Subcutaneous adipose tissue (tissue), 4 donors: ENCODE results near the gene LONP2. TPM values are rescaled to one million over a fixed set of nuclear protein-coding genes. Genes with fewer than 3 reads are reported as not detected.

ENCODE experiments used
- total RNA-seq, 4 donors: library from RNA; depleted of rRNA; stranded (reverse); fragments of >200 nt; gene quantifications; one replicate each; pipeline ENCODE4 v1.1.0, GENCODE V29; 2016
- TF ChIP-seq, protein P1 (sequence below): fragments of 450-650 bp; IDR thresholded peaks from one replicate; pipeline ENCODE4 v1.5.1; 2016; ENCODE audit warnings: low read depth, mild to moderate bottlenecking, control low read depth, antibody characterized with exemption, moderate library complexity

Gene LONP2
- total RNA-seq, 4 donors from 2014 or later: 48.8 to 69.1 (median 55.1) TPM

DNA sequence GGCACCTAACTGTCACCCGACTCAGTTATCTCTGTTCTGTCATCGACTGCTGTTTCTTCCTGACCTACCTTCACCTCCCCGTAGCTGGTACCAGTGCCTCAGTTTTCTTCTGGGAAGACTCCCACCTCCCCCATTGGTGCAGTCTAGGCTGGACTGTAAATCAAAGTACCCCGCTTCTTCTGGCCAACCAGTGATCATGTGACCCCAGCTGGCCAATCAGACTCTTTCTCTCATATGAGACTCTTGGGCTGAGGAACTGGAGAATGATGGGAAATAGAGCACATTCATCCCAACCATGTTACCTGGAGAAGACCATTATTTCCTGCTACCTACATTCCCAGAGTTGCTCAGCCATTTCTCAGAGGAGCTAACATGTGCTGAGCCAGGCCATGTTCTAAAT lies 20.6 kb upstream of the LONP2 start:
- TF ChIP-seq, protein P1, sequence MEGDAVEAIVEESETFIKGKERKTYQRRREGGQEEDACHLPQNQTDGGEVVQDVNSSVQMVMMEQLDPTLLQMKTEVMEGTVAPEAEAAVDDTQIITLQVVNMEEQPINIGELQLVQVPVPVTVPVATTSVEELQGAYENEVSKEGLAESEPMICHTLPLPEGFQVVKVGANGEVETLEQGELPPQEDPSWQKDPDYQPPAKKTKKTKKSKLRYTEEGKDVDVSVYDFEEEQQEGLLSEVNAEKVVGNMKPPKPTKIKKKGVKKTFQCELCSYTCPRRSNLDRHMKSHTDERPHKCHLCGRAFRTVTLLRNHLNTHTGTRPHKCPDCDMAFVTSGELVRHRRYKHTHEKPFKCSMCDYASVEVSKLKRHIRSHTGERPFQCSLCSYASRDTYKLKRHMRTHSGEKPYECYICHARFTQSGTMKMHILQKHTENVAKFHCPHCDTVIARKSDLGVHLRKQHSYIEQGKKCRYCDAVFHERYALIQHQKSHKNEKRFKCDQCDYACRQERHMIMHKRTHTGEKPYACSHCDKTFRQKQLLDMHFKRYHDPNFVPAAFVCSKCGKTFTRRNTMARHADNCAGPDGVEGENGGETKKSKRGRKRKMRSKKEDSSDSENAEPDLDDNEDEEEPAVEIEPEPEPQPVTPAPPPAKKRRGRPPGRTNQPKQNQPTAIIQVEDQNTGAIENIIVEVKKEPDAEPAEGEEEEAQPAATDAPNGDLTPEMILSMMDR: no peak

DNA sequence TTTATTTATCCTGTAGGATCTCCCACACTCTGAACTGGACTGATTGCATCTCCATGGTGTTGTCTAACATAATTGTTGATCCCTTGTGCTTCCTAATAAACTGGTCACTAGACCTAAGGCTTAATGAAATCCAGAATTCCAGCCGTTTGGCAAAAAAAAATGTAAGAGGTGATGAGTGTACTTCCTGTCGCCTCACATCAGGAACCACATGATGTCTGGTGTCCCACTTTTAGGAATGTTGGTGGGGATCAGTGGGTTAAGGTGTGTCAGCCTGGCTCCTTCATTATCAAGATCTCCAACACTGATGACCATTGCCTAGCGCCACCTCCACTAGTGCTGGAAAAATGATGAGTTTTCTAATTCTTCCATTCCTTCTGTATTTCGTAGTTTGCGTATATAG lies 18.6 kb upstream of the LONP2 start:
- TF ChIP-seq, protein P1: no peak

DNA sequence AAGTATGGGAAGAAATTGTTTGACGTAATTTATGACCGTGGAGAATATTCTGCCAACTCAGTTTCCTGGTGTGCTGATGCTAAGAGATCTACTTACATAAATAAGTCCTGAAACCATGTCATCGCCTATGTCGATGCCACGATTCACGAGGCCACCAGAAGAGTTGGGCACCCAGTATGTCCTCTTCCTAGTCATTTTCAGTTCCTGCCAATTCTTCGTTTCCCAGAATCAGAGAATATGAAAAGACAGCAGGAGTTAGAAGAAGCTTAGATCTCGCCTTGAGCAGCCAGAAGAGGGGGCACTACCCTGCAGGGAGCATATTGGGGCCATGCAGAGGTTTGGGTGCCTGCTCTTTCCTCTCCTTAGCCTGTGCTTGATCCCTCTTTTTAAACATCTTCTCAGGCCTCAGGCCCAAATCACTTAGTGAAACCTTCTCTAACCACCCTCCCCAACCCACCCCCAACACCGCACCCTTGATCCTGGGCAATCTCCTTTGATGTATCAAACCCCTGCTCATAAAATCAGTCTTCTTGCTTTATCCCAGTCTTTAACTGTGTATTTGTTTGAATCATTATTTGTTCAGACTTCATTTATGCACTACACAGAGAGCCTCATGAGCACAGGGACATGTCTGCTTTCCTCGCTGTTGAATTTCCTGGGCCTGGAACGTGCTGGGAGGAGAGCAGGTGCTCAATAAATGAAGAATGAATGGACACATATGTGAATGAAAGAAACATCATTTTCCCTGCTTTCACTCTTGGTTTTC lies 12.2 kb upstream of the LONP2 start:
- TF ChIP-seq, protein P1: no peak

DNA sequence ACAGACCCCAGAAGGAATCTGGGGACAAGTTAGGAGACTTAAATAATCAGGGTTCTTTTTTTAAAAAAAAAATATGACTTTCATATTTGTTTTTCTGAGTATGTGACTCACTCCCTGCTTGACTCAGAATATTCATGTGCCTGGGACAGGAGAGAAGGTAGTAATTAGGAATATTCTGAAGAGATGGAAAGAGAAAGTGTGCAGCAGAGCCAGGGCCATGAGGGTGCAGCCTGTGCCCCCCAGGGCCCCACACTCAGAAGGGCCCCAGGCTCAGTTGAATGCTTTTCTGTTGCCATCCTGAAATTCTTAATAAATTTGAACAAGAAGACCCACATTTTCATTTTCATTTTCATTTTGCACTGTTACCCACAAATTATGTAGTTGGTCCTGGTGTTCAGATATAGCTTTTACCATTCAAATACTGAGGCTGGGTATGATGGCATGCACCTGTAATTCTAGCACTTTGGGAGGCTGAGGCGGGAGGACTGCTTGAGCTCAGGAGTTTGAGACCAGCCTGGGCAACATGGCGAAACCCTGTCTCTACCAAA lies 11.5 kb upstream of the LONP2 start:
- TF ChIP-seq, protein P1: no peak

DNA sequence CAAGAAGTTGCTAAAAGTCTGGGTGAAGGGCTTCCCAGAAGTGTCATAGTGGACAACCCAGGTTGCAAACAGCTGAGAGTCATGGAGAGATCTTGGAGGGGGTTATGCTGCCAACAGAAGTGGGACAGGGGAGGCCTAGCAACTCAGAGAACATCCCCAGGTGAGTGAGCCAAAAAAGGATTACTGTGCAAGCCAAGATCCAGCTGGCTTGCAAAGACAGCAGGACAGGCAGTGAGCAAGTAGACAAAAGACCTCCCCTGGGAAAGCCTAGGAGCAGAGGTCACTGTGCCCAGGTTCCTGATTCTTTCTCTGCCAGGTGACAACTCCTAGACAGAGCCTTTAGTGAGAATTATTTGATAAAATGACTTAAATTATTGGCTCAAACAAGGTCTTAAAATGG lies 9.5 kb upstream of the LONP2 start:
- TF ChIP-seq, protein P1: no peak

DNA sequence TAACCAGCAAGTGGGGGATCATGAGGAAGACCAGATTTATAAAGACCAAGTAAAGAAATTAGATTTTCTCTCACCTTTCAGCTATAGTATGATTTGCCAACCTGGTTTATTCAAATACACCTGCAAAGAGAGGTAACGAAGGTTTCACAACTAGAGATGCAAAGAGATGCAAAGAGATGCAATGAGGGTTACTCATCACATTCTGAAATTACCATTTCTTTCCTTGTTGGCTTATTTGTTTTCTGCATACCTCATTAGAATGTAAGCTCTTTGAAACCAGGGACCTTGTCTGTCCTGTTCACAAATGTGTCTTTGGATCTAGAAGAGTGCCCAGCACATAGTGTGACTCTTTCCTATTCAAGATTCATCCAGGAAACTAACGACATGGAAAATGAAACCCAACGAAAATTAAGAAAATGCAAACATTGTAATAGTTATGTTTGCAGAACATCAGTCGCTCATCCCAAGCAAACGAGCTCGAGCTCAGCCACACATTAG lies 9.0 kb upstream of the LONP2 start:
- TF ChIP-seq, protein P1: no peak

DNA sequence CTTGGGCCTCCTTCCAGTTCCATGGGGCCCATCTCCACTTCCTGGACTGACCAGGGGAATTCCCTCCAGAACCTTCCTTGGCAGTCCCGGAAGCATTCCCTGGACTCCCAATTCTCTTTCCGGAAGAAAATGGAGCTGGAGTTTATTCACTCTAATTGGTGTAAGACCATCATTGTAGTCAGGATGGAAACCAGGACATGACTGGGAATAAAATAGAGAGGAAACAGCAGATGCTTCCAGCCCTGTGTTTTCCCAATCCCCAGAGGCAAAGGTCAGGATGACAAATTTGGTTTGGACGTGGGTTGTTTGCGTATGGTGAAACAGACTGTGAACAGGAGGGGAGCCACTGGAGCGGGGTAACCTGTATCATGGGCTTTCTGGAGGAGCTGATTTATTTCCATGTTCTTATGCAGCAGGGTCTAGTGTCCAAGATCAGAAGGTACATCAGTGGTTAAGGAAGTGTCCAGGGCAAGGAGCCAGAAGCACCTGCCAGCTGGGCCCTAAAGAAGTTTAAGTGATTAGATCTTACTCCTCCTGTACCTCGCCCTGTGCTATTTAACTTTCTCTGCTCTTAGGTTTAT lies 8.5 kb upstream of the LONP2 start:
- TF ChIP-seq, protein P1: no peak
